ENCODE measurements around the gene ADIPOQ. TPM values are rescaled to one million over a fixed set of nuclear protein-coding genes. Genes with fewer than 3 reads are reported as not detected.
"Not testable (repeated sequence)": the region's sequence is repeated elsewhere in the genome, so short reads cannot be mapped to it uniquely, and the experiment has no call there.

Gene ADIPOQ
- total RNA-seq, 1 experiment from 2014 or later, result not detected

DNA sequence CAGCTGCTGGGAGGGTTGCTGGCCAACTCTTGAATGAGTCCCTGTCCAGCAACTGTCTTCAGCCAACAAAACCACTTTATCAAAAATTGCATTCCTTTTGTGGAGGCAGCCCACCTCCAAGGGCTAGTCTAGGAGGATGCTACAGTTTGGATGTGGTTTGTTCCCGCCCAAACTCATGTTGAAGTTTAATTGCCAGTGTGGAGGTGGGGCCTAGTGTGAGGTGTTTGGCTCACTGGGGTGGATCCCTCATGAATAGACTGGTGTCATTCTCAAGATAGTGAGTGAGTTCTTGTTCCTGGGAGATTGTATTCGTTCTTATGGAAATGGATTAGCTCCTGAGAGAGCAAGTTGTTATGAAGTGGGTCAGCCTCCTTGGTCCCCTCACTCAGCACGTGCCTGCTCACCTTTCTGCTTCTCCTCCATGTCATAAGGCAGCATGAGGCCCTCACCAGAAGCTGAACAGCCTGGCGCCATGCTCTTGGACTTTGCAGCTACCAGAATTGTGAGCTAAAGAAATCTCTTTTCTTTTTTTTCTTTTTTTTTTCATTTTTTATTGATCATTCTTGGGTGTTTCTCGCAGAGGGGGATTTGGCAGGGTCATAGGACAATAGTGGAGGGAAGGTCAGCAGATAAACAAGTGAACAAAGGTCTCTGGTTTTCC is 32.0 kb upstream of the ADIPOQ start:
- Histone ChIP-seq H3K4me3 (ENCODE audit: low read depth in 2 of 2, low read length in 2 of 2) (no peak overlapping the region), H3K4me1 (ENCODE audit: control insufficient read depth, insufficient read depth, low read length) (peaks cover 9% of the 10 kb centered on the region), H3K36me3 (ENCODE audit: control insufficient read depth, insufficient read depth, low read length) (no peaks in the 10 kb centered on the region; the same call in 1 of the 2 replicates), H3K27me3 (ENCODE audit: control insufficient read depth, insufficient read depth, low read length) (peaks cover 3% of the 10 kb centered on the region; the same call in 1 of the 2 replicates), H3K27ac (ENCODE audit: low read length) (no peak overlapping the region), H3K9me3 (ENCODE audit: control insufficient read depth, insufficient read depth, low read depth, low read length) (no peaks in the 10 kb centered on the region)
- CTCF ChIA-PET, result no interaction called here
- intact Hi-C loops (cut with micrococcal nuclease; ENCODE audit: unreplicated experiment), result no loop called here
- POLR2A ChIA-PET, result interaction anchor here (0.6 kb wide), 1 partner anchor 33 kb away, joined by 4 read pairs; no protein-coding TSS in a partner anchor
- DNase-seq (ENCODE audit: low read depth, low spot score) (no peak), ATAC-seq (no peak)
- TF ChIP-seq TCF7L2 (IDR thresholded peaks at IDR 0.05; ENCODE audit: low read depth, low read length), result no peak
- no peak for TF ChIP-seq SIN3A (IDR thresholded peaks at IDR 0.05; ENCODE audit: borderline replicate concordance, insufficient read depth, low read depth, low read length)
- no peak for TF ChIP-seq POLR2AphosphoS5 (IDR thresholded peaks at IDR 0.05; ENCODE audit: low read depth, low read length)
- no peak for TF ChIP-seq CTCF (IDR thresholded peaks at IDR 0.05)
- TF ChIP-seq REST (IDR thresholded peaks at IDR 0.05; ENCODE audit: insufficient read depth in 1 of 2, low read depth in 2 of 2, low read length in 1 of 2), result no peak
- in situ Hi-C loops (cut with HindIII; ENCODE audit: low pct_unique_long_range_greater_than_20kb, low sequenced_read_pairs), result no loop called here
- BruUV-seq (replicated peaks), result no TSS peak

- POLR2A ChIA-PET; H3K27me3 ChIP-seq (ENCODE audit: control insufficient read depth, insufficient read depth, low read length); H3K4me3 ChIP-seq (ENCODE audit: low read depth in 2 of 2, low read length in 2 of 2); in situ Hi-C loops (cut with HindIII; ENCODE audit: low pct_unique_long_range_greater_than_20kb, low sequenced_read_pairs); H3K4me1 ChIP-seq (ENCODE audit: control insufficient read depth, insufficient read depth, low read length); H3K36me3 ChIP-seq (ENCODE audit: control insufficient read depth, insufficient read depth, low read length); DNase-seq (ENCODE audit: low read depth, low spot score); ATAC-seq; H3K9me3 ChIP-seq (ENCODE audit: control insufficient read depth, insufficient read depth, low read depth, low read length); H3K27ac ChIP-seq (ENCODE audit: low read length); BruUV-seq (replicated peaks); intact Hi-C loops (cut with micrococcal nuclease; ENCODE audit: unreplicated experiment); CTCF ChIA-PET: not testable (repeated sequence)
Measured at GRCh38 chr3:186811313-186811712, 31.2 kb upstream of the ADIPOQ start.

GRCh38 chr3:186814100-186814499 is 28.4 kb upstream of the ADIPOQ start:
- TF ChIP-seq POLR2AphosphoS5 (IDR thresholded peaks at IDR 0.05; ENCODE audit: low read depth, low read length) (no peak), TCF7L2 (IDR thresholded peaks at IDR 0.05; ENCODE audit: low read depth, low read length) (no peak), CTCF (IDR thresholded peaks at IDR 0.05) (no peak), REST (IDR thresholded peaks at IDR 0.05; ENCODE audit: insufficient read depth in 1 of 2, low read depth in 2 of 2, low read length in 1 of 2) (no peak), SIN3A (IDR thresholded peaks at IDR 0.05; ENCODE audit: borderline replicate concordance, insufficient read depth, low read depth, low read length) (no peak)

More at GRCh38 chr3:186814100-186814499, 28.4 kb upstream of the ADIPOQ start:
- intact Hi-C loops (cut with micrococcal nuclease; ENCODE audit: unreplicated experiment), result no loop called here
- Histone ChIP-seq H3K4me3 (ENCODE audit: low read depth in 2 of 2, low read length in 2 of 2) (no peak overlapping the region), H3K27me3 (ENCODE audit: control insufficient read depth, insufficient read depth, low read length) (peaks cover 3% of the 10 kb centered on the region; the same call in 1 of the 2 replicates), H3K36me3 (ENCODE audit: control insufficient read depth, insufficient read depth, low read length) (no peaks in the 10 kb centered on the region), H3K9me3 (ENCODE audit: control insufficient read depth, insufficient read depth, low read depth, low read length) (no peaks in the 10 kb centered on the region), H3K4me1 (ENCODE audit: control insufficient read depth, insufficient read depth, low read length) (no peaks in the 10 kb centered on the region), H3K27ac (ENCODE audit: low read length) (no peak overlapping the region)
- DNase-seq (ENCODE audit: low read depth, low spot score), result no peak
- CTCF ChIA-PET, result no interaction called here
- 0 out of 2 replicates have a peak, but pooled peaks have one; percentile 10 for ATAC-seq
- POLR2A ChIA-PET, result no interaction called here
- BruUV-seq (replicated peaks), result no TSS peak
- in situ Hi-C loops (cut with HindIII; ENCODE audit: low pct_unique_long_range_greater_than_20kb, low sequenced_read_pairs), result no loop called here

Measured in Panc1 (cell line).